ENCODE data around the gene CCDC124.
"Not testable (repeated sequence)": the region's sequence is repeated elsewhere in the genome, so short reads cannot be mapped to it uniquely, and the experiment has no call there.

GRCh38 chr19:17918151-17918550, 14.7 kb upstream of the CCDC124 start:
- not testable (repeated sequence) for TF ChIP-seq CTCF (conservative IDR thresholded peaks at IDR 0.05; ENCODE audit: low read depth, low read length); POLR2A (IDR thresholded peaks at IDR 0.05; ENCODE audit: low read depth, low read length); MXI1 (IDR thresholded peaks at IDR 0.05; ENCODE audit: borderline replicate concordance, low read depth, low read length); BHLHE40 (IDR thresholded peaks at IDR 0.05; ENCODE audit: low read depth, low read length); NFE2L2 (IDR thresholded peaks at IDR 0.05; ENCODE audit: low read depth, low read length)

Measured in IMR-90 (cell line).